Activated T-helper 17 cell treated with anti-CD3 and anti-CD28 coated beads, Interleukin-2, amount 50 U/mL, for 72 hours (primary cell): ENCODE results near the gene LOXL1. TPM values are rescaled to one million over a fixed set of nuclear protein-coding genes. Genes with fewer than 3 reads are reported as not detected.
"Not testable (repeated sequence)": the region's sequence is repeated elsewhere in the genome, so short reads cannot be mapped to it uniquely, and the experiment has no call there.

Source experiments
- ATAC-seq: fragments of 150-1000 bp; cut with Tn5 transposase; replicated peaks from 2 replicates; pipeline ENCODE4 v1.10.0; 2021; ENCODE audit warnings: mild to moderate bottlenecking, moderate library complexity
- H3K27ac Mint-ChIP-seq: one replicate; pipeline ENCODE4 v1.8.0; 2022; ENCODE audit warnings: mixed read lengths
- H3K27me3 Mint-ChIP-seq: one replicate; pipeline ENCODE4 v1.8.0; 2022; ENCODE audit warnings: mixed read lengths
- H3K36me3 Mint-ChIP-seq: one replicate; pipeline ENCODE4 v1.8.0; 2022; ENCODE audit warnings: low read depth, mild to moderate bottlenecking, mixed read lengths
- H3K4me1 Mint-ChIP-seq: one replicate; pipeline ENCODE4 v1.8.0; 2022; ENCODE audit warnings: mixed read lengths
- H3K4me3 Mint-ChIP-seq: one replicate; pipeline ENCODE4 v1.8.0; 2022; ENCODE audit warnings: mild to moderate bottlenecking, mixed read lengths
- H3K9me3 Mint-ChIP-seq: one replicate; pipeline ENCODE4 v1.8.0; 2022; ENCODE audit warnings: mixed read lengths
- total RNA-seq, 2 donors: library from RNA; stranded (reverse); gene quantifications; one replicate each; pipeline ENCODE4 v1.2.3, GENCODE V29; 2022

LOXL1 gene
- total RNA-seq, 2 donors from 2014 or later: 3.4 TPM

DNA sequence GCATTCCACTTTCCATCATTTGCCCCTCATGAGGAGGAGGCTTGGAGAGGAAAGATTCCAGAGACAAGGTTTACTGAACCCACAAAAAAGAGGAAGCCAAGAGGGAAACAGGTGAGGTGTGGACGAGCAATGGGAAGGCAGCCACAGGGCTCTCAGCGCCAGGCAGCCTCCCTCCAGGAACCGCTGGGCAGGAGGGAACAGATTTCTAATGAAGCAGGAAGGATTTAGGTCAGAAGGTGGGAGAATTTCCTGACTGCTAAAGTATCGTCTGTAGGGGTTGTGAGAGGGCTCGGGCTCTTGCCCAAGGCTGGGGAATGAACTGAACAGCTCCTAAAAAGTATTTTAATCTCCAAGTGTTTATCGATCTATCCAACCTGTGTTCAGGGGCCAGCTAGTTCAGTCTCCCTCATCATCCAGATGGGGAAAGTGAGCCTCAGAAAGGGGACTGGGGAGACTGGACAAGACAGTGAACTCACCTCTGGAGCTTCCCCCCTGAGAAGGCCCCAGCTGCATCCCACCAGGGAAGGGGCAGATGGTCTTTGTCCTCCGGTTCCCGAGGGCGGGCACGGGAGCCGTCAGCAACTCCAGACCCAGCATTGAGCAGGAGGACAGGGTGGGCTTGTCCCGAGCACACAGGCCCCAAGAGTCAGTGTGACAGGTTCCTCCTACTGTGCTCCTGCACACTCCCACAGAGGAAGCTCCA, 10.5 kb downstream of the LOXL1 start:
- Mint-ChIP-seq H3K27me3 (no peaks in the 10 kb centered on the region), H3K27ac (no peak overlapping the region), H3K9me3 (no peaks in the 10 kb centered on the region), H3K4me3 (no peak overlapping the region), H3K4me1 (peaks cover 15% of the 10 kb centered on the region), H3K36me3 (no peaks in the 10 kb centered on the region)
- no peak for ATAC-seq

DNA sequence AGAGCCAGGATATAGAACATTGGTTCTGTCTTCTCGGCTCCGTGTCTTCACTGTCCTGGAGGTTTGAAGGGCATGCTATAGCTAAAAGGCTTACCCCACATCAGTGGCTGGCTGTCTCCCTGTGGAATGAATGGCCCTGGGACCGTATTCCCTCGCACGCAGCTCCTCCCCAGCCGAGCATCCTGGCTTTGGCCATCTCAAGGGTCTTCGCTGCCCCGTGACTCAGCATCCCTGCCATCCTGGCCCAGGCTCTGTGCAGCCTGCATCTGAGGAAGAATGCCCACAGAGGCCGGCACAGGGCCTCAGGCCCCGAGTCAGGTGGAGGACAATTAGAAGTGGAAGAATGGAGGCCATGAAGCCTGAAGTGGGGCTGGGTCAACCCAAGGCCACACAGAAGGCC, 11.0 kb downstream of the LOXL1 start:
- Mint-ChIP-seq H3K4me1 (peaks cover 19% of the 10 kb centered on the region), H3K9me3 (no peaks in the 10 kb centered on the region), H3K4me3 (no peak overlapping the region), H3K27ac (no peak overlapping the region), H3K36me3 (no peaks in the 10 kb centered on the region), H3K27me3 (no peaks in the 10 kb centered on the region)
- no peak for ATAC-seq

GRCh38 chr15:73937726-73938125, 11.5 kb downstream of the LOXL1 start:
- Mint-ChIP-seq H3K36me3 (no peaks in the 10 kb centered on the region), H3K4me1 (peaks cover 23% of the 10 kb centered on the region), H3K27ac (no peak overlapping the region), H3K4me3 (no peak overlapping the region), H3K27me3 (no peaks in the 10 kb centered on the region), H3K9me3 (no peaks in the 10 kb centered on the region)
- no peak for ATAC-seq

DNA sequence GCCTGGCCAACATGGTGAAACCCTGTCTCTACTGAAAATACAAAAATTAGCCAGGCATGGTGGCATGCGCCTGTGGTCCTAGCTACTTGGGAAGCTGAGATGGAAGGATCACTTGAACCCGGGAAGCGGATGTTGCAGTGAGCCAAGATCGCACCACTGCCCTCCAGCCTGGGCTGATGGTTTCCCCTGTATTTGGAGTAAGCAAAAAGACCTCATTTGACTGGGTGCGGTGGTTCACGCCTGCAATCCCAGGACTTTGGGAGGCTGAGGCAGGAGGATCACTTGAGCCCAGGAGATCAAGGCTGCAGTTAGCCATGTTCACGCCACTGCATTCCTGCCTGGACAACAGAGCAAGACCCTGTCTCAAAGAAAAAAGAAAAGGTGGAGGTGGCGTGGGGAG, 12.3 kb downstream of the LOXL1 start:
- not testable (repeated sequence) for ATAC-seq
- peaks cover 23% of the 10 kb centered on the region for H3K4me1 Mint-ChIP-seq

DNA sequence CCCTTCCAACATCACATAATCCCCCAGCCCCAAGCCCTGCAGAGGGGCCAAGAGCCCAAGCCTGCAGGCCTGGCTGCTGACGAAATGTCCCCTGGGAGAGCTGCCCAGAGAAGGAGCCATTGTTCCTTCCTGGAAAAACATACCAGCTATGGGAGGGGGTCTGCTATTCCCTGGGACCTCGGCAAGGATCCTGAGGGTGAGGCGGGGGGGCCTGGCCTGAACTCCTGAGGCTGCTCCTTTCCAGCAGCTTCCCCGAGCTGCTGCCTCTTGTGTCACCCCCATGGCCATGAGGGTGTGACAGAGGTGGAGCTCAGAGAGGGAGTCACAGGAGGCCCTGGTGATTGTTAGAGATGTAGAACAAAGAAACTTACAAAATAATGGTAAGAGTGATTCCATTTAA, 12.9 kb downstream of the LOXL1 start:
- no peaks in the 10 kb centered on the region for H3K27me3 Mint-ChIP-seq
- H3K4me1 Mint-ChIP-seq: peaks cover 23% of the 10 kb centered on the region
- H3K4me3 Mint-ChIP-seq: no peak overlapping the region
- ATAC-seq: no peak
- H3K9me3 Mint-ChIP-seq: no peaks in the 10 kb centered on the region
- no peaks in the 10 kb centered on the region for H3K36me3 Mint-ChIP-seq
- no peak overlapping the region for H3K27ac Mint-ChIP-seq

More for the DNA sequence above, 12.3 kb downstream of the LOXL1 start:
- H3K27ac Mint-ChIP-seq, H3K27me3 Mint-ChIP-seq, H3K4me3 Mint-ChIP-seq, H3K36me3 Mint-ChIP-seq, H3K9me3 Mint-ChIP-seq: not testable (repeated sequence)

GRCh38 chr15:73940061-73940981, 14.1 kb downstream of the LOXL1 start:
- H3K27me3 Mint-ChIP-seq: no peaks in the 10 kb centered on the region
- ATAC-seq: no peak
- H3K9me3 Mint-ChIP-seq: no peaks in the 10 kb centered on the region
- no peak overlapping the region for H3K4me3 Mint-ChIP-seq
- H3K27ac Mint-ChIP-seq: peak overlapping the region; percentile 53
- H3K4me1 Mint-ChIP-seq: peaks cover 18% of the 10 kb centered on the region
- no peaks in the 10 kb centered on the region for H3K36me3 Mint-ChIP-seq

DNA sequence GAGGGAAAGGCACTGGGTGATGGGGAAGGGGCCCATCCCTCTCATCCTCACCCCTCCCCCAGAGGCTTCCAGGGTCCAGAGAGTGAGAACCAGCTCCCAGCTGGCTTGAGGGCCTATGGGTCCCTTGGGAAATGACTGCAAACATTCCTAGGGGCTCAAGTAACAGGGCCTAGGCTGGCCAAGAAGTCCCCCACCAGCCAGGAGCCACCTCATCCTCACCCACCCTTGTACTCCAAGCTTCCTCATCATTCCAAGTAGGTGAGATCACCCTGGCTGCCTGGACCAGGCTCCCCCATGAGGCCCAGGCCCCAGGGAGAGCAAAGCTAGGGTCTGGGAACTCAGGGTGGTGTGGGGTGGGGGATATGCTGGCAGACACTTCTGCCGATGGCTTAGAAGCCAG, 14.8 kb downstream of the LOXL1 start:
- peaks cover 17% of the 10 kb centered on the region for H3K4me1 Mint-ChIP-seq
- no peaks in the 10 kb centered on the region for H3K9me3 Mint-ChIP-seq
- no peaks in the 10 kb centered on the region for H3K27me3 Mint-ChIP-seq
- no peak for ATAC-seq
- H3K4me3 Mint-ChIP-seq: no peak overlapping the region
- H3K27ac Mint-ChIP-seq: peak overlapping the region; percentile 72
- no peaks in the 10 kb centered on the region for H3K36me3 Mint-ChIP-seq

DNA sequence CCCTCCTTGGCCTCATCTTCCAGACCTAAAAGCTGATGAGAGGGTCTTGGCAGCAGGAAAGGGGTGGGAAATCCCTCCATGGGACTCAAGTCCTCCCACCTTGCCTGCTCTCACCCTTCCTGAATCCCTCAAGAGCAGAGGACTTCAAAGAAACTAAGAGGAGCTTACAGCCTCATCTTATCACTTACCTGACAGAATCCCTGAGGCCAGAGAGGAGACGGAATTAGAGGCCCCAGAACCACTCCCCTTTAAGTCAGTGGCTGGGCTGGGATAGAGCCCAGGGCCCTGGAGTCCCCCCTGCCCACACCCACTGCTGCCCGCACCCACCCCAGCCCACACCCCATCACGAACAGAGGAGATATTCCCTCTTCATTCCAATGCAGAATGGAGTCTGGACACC, 15.2 kb downstream of the LOXL1 start:
- no peaks in the 10 kb centered on the region for H3K9me3 Mint-ChIP-seq
- no peaks in the 10 kb centered on the region for H3K27me3 Mint-ChIP-seq
- H3K4me3 Mint-ChIP-seq: peak overlapping the region; percentile 17
- ATAC-seq: no peak
- peaks cover 17% of the 10 kb centered on the region for H3K4me1 Mint-ChIP-seq
- H3K27ac Mint-ChIP-seq: peak overlapping the region; percentile 72
- H3K36me3 Mint-ChIP-seq: no peaks in the 10 kb centered on the region

DNA sequence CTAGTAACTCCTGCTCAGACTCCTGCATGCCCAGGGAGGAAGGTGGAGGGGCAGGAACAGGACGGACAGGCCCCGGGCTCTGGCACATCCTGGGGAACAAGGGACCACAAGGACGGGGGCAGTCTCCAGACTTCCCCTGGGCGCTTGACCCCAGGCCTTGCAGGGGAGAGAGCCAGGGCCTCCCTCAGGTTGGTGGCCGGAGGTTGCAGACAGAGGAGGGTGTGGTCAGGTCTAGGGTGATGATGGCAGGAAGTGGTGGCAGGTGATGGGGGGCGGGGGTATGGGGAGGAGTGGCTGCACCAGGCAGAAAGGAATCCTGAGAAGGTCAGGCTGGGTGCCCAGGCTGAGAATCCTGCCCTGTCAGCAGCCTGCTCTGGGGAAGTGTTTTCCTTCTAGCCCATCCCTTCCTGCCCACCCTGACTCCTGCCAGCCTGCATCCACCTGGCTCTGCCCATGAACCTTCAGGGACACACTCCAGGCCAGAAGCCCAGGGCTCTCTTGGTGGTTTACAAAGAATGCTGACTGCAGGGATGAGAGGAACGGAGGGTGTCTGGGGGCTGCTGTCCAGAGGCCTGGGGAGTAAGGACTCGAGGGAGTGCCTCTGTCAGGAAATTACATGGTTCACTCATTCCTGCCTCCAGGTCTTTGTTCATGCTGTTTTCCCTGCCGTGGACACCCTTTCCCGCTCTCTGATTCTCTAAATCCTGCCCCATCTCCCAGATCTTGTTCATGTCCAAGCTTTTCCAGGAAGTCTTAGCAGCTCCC, 15.8 kb downstream of the LOXL1 start:
- Mint-ChIP-seq H3K36me3 (no peaks in the 10 kb centered on the region), H3K27ac (peak overlapping the region; percentile 72)

DNA sequence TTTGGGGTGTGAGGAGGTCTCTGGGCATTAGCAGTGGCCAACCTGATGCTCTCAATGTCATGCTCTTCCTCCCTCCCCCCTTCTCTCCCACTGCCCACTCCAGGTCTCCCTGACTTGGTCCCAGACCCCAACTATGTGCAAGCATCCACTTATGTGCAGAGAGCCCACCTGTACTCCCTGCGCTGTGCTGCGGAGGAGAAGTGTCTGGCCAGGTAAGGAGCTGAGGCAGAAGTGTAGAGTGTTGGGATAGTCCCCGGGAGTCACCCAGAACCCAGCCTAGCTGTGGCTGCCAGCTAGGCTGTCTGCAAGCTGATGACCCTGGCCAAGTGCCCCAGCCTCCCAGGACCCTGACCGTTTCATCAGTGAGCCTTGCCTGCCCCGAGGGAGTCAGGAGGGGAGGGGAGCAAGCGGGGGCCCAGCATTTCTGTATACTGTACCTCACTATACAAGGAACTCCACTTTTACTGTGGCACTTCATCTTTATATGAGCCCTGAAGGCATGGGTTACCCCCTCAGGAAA, 16.5 kb downstream of the LOXL1 start:
- peaks cover 17% of the 10 kb centered on the region for H3K4me1 Mint-ChIP-seq
- ATAC-seq: no peak
- H3K27ac Mint-ChIP-seq: peak overlapping the region; percentile 72
- no peak overlapping the region for H3K4me3 Mint-ChIP-seq
- H3K27me3 Mint-ChIP-seq: no peaks in the 10 kb centered on the region
- H3K36me3 Mint-ChIP-seq: no peaks in the 10 kb centered on the region
- no peaks in the 10 kb centered on the region for H3K9me3 Mint-ChIP-seq

More for the DNA sequence above, 15.8 kb downstream of the LOXL1 start:
- Mint-ChIP-seq H3K9me3 (no peaks in the 10 kb centered on the region), H3K4me3 (peak overlapping the region; percentile 17), H3K27me3 (no peaks in the 10 kb centered on the region), H3K4me1 (peaks cover 17% of the 10 kb centered on the region)
- peak; percentile 65 for ATAC-seq

DNA sequence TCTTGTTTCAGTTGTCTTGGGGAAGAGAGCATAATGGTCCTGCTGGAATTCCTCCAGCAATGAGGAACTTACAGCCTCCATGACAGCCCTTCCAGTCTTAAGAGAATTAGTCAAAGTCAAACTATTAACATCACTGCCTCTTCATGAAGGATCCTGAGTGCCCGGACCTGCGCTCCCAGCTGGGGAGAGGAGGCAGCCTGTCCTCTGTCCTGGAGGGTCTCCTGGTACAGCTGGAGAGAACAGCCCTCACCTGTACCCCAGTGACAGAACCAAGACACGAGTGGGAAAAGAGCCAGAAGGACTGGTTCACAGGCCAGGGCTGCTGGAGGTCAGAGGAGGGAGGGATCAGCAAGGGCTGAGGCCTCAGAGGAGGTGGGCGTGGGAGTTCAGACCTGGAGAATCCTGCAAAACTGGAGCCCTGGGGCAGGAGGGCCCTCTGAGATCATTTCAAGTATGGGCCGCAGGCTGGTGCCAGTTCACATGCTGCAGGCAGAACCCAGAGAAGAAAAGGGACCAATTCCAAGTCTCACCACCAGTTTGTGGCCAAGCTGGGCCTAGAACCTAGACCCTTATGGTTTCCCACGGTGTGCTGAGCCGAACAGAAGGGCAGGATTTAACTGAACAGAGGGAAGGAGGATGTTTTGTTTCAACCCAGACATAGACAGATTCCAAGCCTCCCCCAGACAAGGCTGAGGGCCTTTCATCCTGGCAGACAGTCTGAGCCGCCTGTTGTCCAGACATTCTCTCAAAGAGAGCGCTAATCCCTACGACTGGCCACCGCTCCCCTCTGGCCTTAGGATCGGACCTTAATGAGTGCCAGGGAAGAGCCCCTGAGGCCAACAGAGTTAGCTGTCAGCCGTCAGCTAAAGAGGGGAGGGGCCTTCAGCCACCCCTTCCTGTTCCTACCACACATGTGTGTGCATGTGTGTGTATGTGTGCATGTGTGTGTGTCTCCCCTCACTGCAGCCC, 18.2 kb downstream of the LOXL1 start:
- Mint-ChIP-seq H3K9me3 (no peaks in the 10 kb centered on the region), H3K27me3 (no peaks in the 10 kb centered on the region), H3K27ac (no peak overlapping the region), H3K4me3 (no peak overlapping the region), H3K36me3 (no peaks in the 10 kb centered on the region), H3K4me1 (peaks cover 17% of the 10 kb centered on the region)
- ATAC-seq: no peak

GRCh38 chr15:73945130-73945508, 18.9 kb downstream of the LOXL1 start:
- H3K27ac Mint-ChIP-seq: no peak overlapping the region
- H3K4me1 Mint-ChIP-seq: peaks cover 17% of the 10 kb centered on the region
- no peaks in the 10 kb centered on the region for H3K27me3 Mint-ChIP-seq
- no peak for ATAC-seq
- no peak overlapping the region for H3K4me3 Mint-ChIP-seq
- no peaks in the 10 kb centered on the region for H3K36me3 Mint-ChIP-seq
- no peaks in the 10 kb centered on the region for H3K9me3 Mint-ChIP-seq

- H3K4me3 Mint-ChIP-seq: no peak overlapping the region
- peaks cover 17% of the 10 kb centered on the region for H3K4me1 Mint-ChIP-seq
- no peaks in the 10 kb centered on the region for H3K27me3 Mint-ChIP-seq
- peak overlapping the region; percentile 35 for H3K27ac Mint-ChIP-seq
- H3K36me3 Mint-ChIP-seq: no peaks in the 10 kb centered on the region
- ATAC-seq: no peak
- no peaks in the 10 kb centered on the region for H3K9me3 Mint-ChIP-seq
Measured at GRCh38 chr15:73946046-73946721, 19.9 kb downstream of the LOXL1 start.
